Sigmoid colon (tissue), 4 donors: ENCODE results near the gene PSG1.

Source experiments
- POLR2AphosphoS5 ChIP-seq, 4 donors: sonication (generic); formaldehyde crosslinking; IDR thresholded peaks; one replicate each; pipeline ENCODE4 v1.6.1; 2017; ENCODE audit warnings: antibody characterized with exemption in 4 of 4
- TF ChIP-seq, protein P1 (sequence below), 4 experiments: fragments of 450-650 bp in 3 of 4; fragments of 200-600 bp in 1 of 4; IDR thresholded peaks; one replicate each; pipeline ENCODE4 v1.5.1; 2016 to 2019; ENCODE audit warnings: antibody characterized with exemption in 4 of 4, mild to moderate bottlenecking in 3 of 4, moderate library complexity in 2 of 4

DNA sequence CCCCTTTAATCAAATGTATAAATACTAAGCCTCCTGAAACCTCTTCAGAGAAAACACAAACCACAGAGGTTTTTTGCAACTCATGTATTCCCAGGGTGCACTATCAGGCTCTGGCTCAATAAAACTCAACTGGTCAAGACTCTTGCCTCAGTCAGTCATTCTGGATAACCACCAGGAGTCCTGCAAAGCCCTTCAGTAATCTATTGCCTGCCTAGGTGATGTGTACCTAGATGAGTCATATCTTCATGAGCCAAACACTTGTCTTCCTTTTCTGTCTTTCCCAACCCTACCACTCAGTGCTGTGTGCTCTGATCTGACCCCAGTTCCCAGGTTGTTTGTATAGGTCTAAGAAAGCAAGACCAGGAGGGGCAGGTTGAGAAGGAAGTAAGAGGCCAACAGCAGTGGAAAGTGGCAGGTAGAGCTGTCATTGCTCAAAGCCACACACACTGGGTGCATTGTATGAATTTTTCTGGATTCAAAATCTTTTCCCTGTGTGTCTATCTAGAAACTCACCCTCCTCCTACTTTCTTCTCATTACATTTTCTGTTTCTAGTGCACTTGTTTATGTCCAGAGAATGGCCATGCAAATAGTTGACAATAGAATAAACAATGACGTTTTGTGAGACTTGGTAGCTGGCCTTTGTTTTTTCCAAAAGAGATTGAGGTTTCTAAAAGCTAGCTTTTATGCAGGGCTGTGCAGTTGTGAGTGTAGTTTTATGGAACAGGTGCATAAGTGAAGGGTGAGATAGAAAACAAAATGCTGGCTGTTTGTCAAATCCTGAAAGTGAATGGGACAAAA lies 48.1 kb downstream of the PSG1 start:
- TF ChIP-seq, protein P1, sequence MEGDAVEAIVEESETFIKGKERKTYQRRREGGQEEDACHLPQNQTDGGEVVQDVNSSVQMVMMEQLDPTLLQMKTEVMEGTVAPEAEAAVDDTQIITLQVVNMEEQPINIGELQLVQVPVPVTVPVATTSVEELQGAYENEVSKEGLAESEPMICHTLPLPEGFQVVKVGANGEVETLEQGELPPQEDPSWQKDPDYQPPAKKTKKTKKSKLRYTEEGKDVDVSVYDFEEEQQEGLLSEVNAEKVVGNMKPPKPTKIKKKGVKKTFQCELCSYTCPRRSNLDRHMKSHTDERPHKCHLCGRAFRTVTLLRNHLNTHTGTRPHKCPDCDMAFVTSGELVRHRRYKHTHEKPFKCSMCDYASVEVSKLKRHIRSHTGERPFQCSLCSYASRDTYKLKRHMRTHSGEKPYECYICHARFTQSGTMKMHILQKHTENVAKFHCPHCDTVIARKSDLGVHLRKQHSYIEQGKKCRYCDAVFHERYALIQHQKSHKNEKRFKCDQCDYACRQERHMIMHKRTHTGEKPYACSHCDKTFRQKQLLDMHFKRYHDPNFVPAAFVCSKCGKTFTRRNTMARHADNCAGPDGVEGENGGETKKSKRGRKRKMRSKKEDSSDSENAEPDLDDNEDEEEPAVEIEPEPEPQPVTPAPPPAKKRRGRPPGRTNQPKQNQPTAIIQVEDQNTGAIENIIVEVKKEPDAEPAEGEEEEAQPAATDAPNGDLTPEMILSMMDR (IDR thresholded peaks at IDR 0.05) = no peak
- no peak for TF ChIP-seq POLR2AphosphoS5 (IDR thresholded peaks at IDR 0.05)
